Duodenal mucosa (tissue), 2 donors: Measurements from ENCODE around the gene GPR152.
"Not testable (repeated sequence)": the region's sequence is repeated elsewhere in the genome, so short reads cannot be mapped to it uniquely, and the experiment has no call there.

ENCODE experiments used
- H3K27ac ChIP-seq: one replicate; pipeline ENCODE4 v1.7.0; 2013; ENCODE audit warnings: low read depth, low read length
- H3K27me3 ChIP-seq, 2 donors: one replicate each; pipeline ENCODE4 v1.7.0; 2013; ENCODE audit warnings: low read length in 2 of 2, control low read depth in 1 of 2; ENCODE audit not compliant: insufficient read depth in 2 of 2, control insufficient read depth in 1 of 2
- H3K36me3 ChIP-seq, 2 donors: one replicate each; pipeline ENCODE4 v1.7.0; 2013; ENCODE audit warnings: low read length in 2 of 2, control low read depth in 1 of 2; ENCODE audit not compliant: insufficient read depth in 2 of 2, control insufficient read depth in 1 of 2
- H3K4me1 ChIP-seq, 2 donors: one replicate each; pipeline ENCODE4 v1.7.0; 2013; ENCODE audit warnings: low read length in 2 of 2, control low read depth in 1 of 2; ENCODE audit not compliant: insufficient read depth in 2 of 2, control insufficient read depth in 1 of 2
- H3K4me3 ChIP-seq, 2 donors: one replicate each; pipeline ENCODE4 v1.7.0; 2013; ENCODE audit warnings: low read length in 2 of 2, low read depth in 1 of 2
- H3K9ac ChIP-seq, 2 donors: one replicate each; pipeline ENCODE4 v1.7.0; 2013; ENCODE audit warnings: low read length in 2 of 2, low read depth in 1 of 2
- H3K9me3 ChIP-seq, 2 donors: one replicate each; pipeline ENCODE4 v1.7.0; 2013; ENCODE audit warnings: low read length in 2 of 2, control low read depth in 1 of 2; ENCODE audit not compliant: control insufficient read depth in 1 of 2

GPR152 gene

GRCh38 chr11:67433536-67434394 is 18.8 kb downstream of the GPR152 start:
- H3K9ac ChIP-seq = no peak overlapping the region
- H3K27ac ChIP-seq = no peak overlapping the region
- no peaks in the 10 kb centered on the region for H3K27me3 ChIP-seq
- H3K4me3 ChIP-seq = no peak overlapping the region
- H3K9me3 ChIP-seq = no peaks in the 10 kb centered on the region
- H3K4me1 ChIP-seq = peaks cover 8 to 36% of the 10 kb centered on the region in 2 donors
- H3K36me3 ChIP-seq = peaks cover 23 to 63% of the 10 kb centered on the region in 2 donors

GRCh38 chr11:67432655-67433349 is 19.7 kb downstream of the GPR152 start:
- Histone ChIP-seq H3K27ac (no peak overlapping the region), H3K9ac (no peak overlapping the region), H3K36me3 (peaks cover 23 to 56% of the 10 kb centered on the region in 2 donors), H3K4me3 (no peak overlapping the region), H3K9me3 (no peaks in the 10 kb centered on the region), H3K27me3 (no peaks in the 10 kb centered on the region), H3K4me1 (peaks cover 8 to 37% of the 10 kb centered on the region in 2 donors)

DNA sequence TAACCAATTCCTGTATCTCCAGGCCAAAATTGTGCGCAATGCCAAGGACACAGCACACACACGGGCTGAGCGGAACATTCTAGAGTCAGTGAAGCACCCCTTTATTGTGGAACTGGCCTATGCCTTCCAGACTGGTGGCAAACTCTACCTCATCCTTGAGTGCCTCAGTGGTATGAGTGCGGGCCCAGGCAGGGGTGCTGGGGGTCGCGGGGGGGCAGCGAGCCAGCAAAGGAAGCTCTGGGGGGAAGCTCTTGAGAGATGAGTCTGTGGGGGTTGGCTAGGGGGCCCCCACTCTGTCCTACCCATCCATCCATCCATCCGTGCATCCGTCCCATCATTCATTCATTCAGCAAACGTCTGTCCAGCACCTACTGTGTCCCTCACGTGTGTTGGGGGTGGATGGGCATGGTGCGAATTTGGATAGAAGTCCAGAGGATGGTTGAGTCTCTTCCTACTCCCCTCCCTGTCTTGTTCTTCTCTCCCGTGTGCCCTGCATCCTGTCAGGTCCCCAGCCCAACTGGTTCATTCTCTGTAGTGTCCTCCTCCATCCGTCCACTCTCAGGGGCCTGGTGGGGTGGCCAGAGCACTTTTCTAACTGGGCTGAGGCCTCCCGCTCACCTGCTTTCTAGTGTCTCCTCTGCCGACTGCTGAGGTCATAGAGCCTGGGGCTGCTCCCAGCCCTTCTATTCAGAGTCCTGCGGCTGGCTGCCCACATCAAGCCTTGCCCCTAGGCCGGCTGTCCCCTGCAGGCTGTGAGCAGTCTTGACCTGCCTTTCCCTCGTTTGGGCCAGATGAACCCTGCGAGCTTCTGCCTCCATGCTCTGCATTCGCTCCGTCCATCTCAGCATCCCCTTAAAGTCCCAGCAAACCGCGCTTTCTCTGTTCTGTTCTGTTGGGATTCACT is 20.9 kb downstream of the GPR152 start:
- peaks cover 23 to 50% of the 10 kb centered on the region in 2 donors for H3K36me3 ChIP-seq
- H3K4me1 ChIP-seq = peaks cover 8 to 41% of the 10 kb centered on the region in 2 donors
- H3K27me3 ChIP-seq = no peaks in the 10 kb centered on the region
- H3K27ac ChIP-seq = no peak overlapping the region
- H3K9me3 ChIP-seq = no peaks in the 10 kb centered on the region
- H3K4me3 ChIP-seq = no peak overlapping the region
- H3K9ac ChIP-seq = no peak overlapping the region

GRCh38 chr11:67429722-67430121 is 22.8 kb downstream of the GPR152 start:
- Histone ChIP-seq H3K9me3 (no peaks in the 10 kb centered on the region), H3K27me3 (no peaks in the 10 kb centered on the region), H3K36me3 (peaks cover 21 to 37% of the 10 kb centered on the region in 2 donors), H3K27ac (no peak overlapping the region), H3K4me1 (peaks cover 8 to 24% of the 10 kb centered on the region in 2 donors), H3K4me3 (peak overlapping the region; percentile 88 to 98), H3K9ac (peak overlapping the region in 1 of 2 donors; percentile 97)

DNA sequence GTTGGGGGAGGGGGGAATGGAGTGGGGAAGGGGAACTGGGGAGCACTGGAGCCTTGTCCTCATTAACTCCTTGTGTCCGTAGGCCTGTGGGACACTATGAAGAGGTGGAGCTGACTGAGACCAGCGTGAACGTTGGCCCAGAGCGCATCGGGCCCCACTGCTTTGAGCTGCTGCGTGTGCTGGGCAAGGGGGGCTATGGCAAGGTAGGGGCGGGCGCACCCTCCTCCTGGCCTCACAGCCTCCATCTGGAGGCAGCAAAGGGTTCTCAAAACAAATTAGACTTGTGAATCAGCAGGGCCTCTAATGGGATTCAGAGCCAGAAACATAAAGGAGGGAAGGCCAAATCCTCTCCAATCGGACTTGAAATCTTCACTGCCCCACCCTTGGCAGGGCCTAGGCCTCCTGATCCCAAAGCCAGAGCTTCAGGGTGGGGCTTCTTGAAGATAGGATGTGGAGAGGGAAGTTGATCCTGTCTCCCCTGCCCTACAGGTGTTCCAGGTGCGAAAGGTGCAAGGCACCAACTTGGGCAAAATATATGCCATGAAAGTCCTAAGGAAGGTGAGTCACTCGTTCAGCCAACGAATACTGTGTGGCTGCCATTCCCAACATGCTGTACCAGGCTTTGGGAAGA is 23.4 kb downstream of the GPR152 start:
- Histone ChIP-seq H3K9ac (peak overlapping the region; percentile 93 to 97), H3K27me3 (no peaks in the 10 kb centered on the region), H3K9me3 (no peaks in the 10 kb centered on the region), H3K36me3 (peaks cover 15 to 31% of the 10 kb centered on the region in 2 donors), H3K4me1 (peaks cover 8 to 19% of the 10 kb centered on the region in 2 donors), H3K27ac (peak overlapping the region; percentile 74), H3K4me3 (peak overlapping the region; percentile 88 to 98)

DNA sequence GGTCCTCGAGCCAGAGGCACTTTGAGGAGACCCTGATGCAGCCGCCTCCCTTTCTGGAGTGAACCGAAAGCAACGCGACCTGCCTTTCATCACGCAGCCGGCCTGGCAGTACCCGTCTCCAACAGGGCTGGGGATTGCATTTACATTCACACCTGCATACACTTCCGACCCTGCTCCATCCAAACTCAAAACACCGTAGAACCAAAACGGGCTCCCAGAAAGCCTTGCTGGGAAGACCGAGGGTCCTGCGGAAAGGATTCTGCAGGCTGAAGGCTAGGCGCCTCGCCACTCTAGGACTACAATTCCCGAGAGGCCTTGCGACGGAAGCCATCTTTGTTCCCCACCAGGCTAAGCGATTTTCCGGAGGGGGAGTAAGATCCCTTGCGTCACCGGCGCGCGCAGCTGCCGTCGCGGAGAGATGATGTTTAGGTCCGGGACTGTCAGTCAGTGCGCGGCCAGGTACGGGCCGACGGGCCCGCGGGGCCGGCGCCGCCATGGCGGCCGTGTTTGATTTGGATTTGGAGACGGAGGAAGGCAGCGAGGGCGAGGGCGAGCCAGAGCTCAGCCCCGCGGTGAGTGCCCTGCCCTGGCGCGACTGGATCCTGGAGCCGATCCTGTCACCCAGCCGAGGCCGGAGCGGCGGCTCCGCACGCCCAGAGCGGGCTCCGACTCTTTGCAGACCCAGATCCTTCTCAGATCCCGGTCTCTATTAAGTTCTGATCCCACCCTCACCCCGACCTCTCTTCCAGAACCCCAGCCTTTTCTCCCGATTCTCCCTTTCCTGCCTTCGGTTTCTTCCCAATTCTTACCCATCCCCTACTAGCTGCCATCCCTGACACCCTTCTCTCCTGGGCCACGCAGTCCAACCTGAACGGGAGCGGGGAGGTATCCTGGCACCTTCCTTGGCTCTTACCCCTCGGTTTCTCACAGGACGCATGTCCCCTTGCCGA is 24.2 kb downstream of the GPR152 start, which contains the start of gene RPS6KB2:
Gene RPS6KB2 (plus strand): TSS at position 443 of the 950 bp plus-strand sequence. CDS start 52 bp downstream, at position 495.
- no peaks in the 10 kb centered on the region for H3K9me3 ChIP-seq
- peak within 1 kb of the TSS; percentile 93 to 97 for H3K9ac ChIP-seq
- H3K36me3 ChIP-seq = peaks cover 7 to 23% of the 10 kb centered on the region in 2 donors
- H3K4me3 ChIP-seq = peak within 1 kb of the TSS; percentile 88 to 98
- peak within 1 kb of the TSS; percentile 74 for H3K27ac ChIP-seq
- H3K4me1 ChIP-seq = peaks cover 8 to 19% of the 10 kb centered on the region in 2 donors
- H3K27me3 ChIP-seq = no peaks in the 10 kb centered on the region

- Histone ChIP-seq H3K9ac (peak overlapping the region; percentile 93 to 97), H3K4me1 (peaks cover 8 to 19% of the 10 kb centered on the region in 2 donors), H3K36me3 (peaks cover 0 to 14% of the 10 kb centered on the region in 2 donors), H3K27ac (peak overlapping the region; percentile 74), H3K4me3 (peak overlapping the region; percentile 88 to 98)
- not testable (repeated sequence) for H3K27me3 ChIP-seq, H3K9me3 ChIP-seq
Measured at GRCh38 chr11:67427364-67427859, 25.1 kb downstream of the GPR152 start.

DNA sequence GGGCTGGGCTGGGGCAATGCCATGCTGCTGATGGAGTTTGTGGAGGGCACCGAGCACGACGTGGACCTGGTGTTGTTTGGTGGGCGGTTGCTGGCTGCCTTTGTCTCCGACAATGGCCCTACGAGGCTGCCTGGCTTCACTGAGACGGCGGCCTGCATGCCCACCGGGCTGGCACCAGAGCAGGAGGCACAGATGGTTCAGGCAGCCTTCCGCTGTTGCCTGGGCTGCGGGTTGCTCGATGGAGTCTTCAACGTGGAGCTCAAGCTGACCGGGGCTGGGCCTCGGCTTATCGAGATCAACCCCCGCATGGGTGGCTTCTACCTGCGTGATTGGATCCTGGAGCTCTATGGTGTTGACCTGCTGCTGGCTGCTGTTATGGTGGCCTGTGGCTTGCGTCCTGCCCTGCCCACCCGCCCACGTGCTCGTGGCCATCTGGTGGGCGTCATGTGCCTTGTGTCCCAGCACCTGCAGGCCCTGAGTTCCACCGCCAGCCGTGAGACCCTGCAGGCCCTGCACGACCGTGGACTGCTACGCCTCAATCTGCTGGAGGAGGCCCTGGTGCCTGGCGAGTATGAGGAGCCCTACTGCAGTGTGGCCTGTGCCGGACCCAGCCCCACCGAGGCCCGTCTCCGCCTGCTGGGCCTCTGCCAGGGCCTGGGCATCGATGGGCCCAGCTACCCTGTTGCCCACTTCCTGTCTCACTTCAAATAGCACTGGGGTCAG is 28.5 kb downstream of the GPR152 start:
- Histone ChIP-seq H3K9me3 (no peaks in the 10 kb centered on the region), H3K27me3 (no peaks in the 10 kb centered on the region), H3K4me3 (no peak overlapping the region), H3K4me1 (peaks cover 7 to 28% of the 10 kb centered on the region in 2 donors), H3K9ac (no peak overlapping the region), H3K27ac (no peak overlapping the region), H3K36me3 (no peaks in the 10 kb centered on the region)
